Sigmoid colon (tissue), 4 donors: ENCODE measurements around the gene ZNF611.

Experiments used
- EP300 ChIP-seq, 4 donors: sonication (generic); formaldehyde crosslinking; IDR thresholded peaks; one replicate each; pipeline ENCODE4 v1.6.1; 2017; ENCODE audit warnings: antibody characterized with exemption in 4 of 4
- POLR2A ChIP-seq, 2 donors: fragments of 450-650 bp; IDR thresholded peaks; one replicate each; pipeline ENCODE4 v1.6.1; 2016; ENCODE audit warnings: antibody characterized with exemption in 2 of 2, mild to moderate bottlenecking in 2 of 2, moderate library complexity in 2 of 2
- POLR2AphosphoS5 ChIP-seq, 4 donors: sonication (generic); formaldehyde crosslinking; IDR thresholded peaks; one replicate each; pipeline ENCODE4 v1.6.1; 2017; ENCODE audit warnings: antibody characterized with exemption in 4 of 4
- TF ChIP-seq, protein P1 (sequence below), 4 experiments: fragments of 450-650 bp in 3 of 4; fragments of 200-600 bp in 1 of 4; IDR thresholded peaks; one replicate each; pipeline ENCODE4 v1.5.1; 2016 to 2019; ENCODE audit warnings: antibody characterized with exemption in 4 of 4, mild to moderate bottlenecking in 3 of 4, moderate library complexity in 2 of 4

DNA sequence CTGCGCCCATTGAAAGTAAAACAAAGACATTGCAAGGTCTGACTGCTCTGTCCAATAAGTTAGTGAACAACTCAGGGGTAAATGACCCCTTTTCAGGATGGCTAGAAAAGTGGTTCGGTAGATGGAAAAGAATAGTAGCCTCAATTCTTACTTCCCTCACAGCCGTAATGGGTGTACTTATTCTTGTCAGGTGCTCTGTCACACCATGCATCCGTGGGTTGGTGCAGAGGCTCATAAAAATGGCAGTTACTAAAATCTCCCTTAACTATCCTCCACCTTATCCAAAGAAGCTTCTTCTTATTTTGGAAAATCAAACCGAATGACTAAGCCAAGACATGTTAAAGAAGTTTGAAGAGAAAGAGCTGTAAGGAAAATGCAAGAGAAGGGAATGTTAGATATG, 65.3 kb downstream of the ZNF611 start:
- TF ChIP-seq, protein P1, sequence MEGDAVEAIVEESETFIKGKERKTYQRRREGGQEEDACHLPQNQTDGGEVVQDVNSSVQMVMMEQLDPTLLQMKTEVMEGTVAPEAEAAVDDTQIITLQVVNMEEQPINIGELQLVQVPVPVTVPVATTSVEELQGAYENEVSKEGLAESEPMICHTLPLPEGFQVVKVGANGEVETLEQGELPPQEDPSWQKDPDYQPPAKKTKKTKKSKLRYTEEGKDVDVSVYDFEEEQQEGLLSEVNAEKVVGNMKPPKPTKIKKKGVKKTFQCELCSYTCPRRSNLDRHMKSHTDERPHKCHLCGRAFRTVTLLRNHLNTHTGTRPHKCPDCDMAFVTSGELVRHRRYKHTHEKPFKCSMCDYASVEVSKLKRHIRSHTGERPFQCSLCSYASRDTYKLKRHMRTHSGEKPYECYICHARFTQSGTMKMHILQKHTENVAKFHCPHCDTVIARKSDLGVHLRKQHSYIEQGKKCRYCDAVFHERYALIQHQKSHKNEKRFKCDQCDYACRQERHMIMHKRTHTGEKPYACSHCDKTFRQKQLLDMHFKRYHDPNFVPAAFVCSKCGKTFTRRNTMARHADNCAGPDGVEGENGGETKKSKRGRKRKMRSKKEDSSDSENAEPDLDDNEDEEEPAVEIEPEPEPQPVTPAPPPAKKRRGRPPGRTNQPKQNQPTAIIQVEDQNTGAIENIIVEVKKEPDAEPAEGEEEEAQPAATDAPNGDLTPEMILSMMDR (IDR thresholded peaks at IDR 0.05): no peak
- TF ChIP-seq POLR2A (IDR thresholded peaks at IDR 0.05) (no peak), POLR2AphosphoS5 (IDR thresholded peaks at IDR 0.05) (no peak), EP300 (IDR thresholded peaks at IDR 0.05) (no peak)
